SU-DHL-6 (cell line): ENCODE data around the gene ADARB2.

Experiments used
- H2AFZ ChIP-seq: fragments of 200-600 bp; sonication (generic); 2 replicates; pipeline ENCODE4 v1.6.1; 2014; ENCODE audit warnings: low read depth, mild to moderate bottlenecking, moderate library complexity, mixed read lengths, antibody characterized with exemption, low read length; ENCODE audit not compliant: severe bottlenecking
- H3F3A ChIP-seq: fragments of 200-600 bp; shearing (Covaris generic); 2 replicates; pipeline ENCODE4 v1.6.0; 2016; ENCODE audit warnings: antibody characterized with exemption, mild to moderate bottlenecking; ENCODE audit not compliant: insufficient read depth
- H3K27ac ChIP-seq: fragments of 200-600 bp; sonication (generic); 2 replicates; pipeline ENCODE4 v1.5.1; 2016; ENCODE audit warnings: low read depth, mild to moderate bottlenecking, low read length, moderate library complexity, mixed read lengths
- H3K27me3 ChIP-seq: fragments of 200-600 bp; sonication (generic), shearing (Covaris generic); 2 replicates; pipeline ENCODE4 v1.6.0; 2014; ENCODE audit warnings: mild to moderate bottlenecking, low read length
- H3K36me3 ChIP-seq: fragments of 200-600 bp; sonication (generic); 2 replicates; pipeline ENCODE4 v1.6.1; 2014; ENCODE audit warnings: mild to moderate bottlenecking, low read length, mixed read lengths
- H3K4me2 ChIP-seq: fragments of 300-600, 200-600 bp; shearing (Covaris generic), sonication (generic); 2 replicates; pipeline ENCODE4 v1.6.0; 2014; ENCODE audit warnings: low read length, low read depth, mild to moderate bottlenecking; ENCODE audit not compliant: poor library complexity, severe bottlenecking
- H3K4me3 ChIP-seq: fragments of 200-600 bp; sonication (generic); 2 replicates; pipeline ENCODE4 v1.5.1; 2014; ENCODE audit warnings: antibody characterized with exemption, low read length, mild to moderate bottlenecking, mixed read lengths; ENCODE audit not compliant: insufficient read depth, poor library complexity, severe bottlenecking
- H3K79me2 ChIP-seq: fragments of 200-600 bp; sonication (generic); 2 replicates; pipeline ENCODE4 v1.6.1; 2014; ENCODE audit warnings: mild to moderate bottlenecking, low read length, moderate library complexity; ENCODE audit not compliant: insufficient read depth
- H3K9ac ChIP-seq: fragments of 200-600 bp; sonication (generic); 2 replicates; pipeline ENCODE4 v1.7.0; 2014; ENCODE audit warnings: mild to moderate bottlenecking, low read length
- H3K9me2 ChIP-seq: fragments of 200-600 bp; sonication (generic); replicated peaks from 2 replicates; pipeline ENCODE4 v1.6.1; 2014; ENCODE audit warnings: low read length; ENCODE audit not compliant: insufficient read depth
- H3K9me3 ChIP-seq: fragments of 200-600 bp; sonication (generic); 2 replicates; pipeline ENCODE4 v1.6.1; 2014; ENCODE audit warnings: low read length, mixed read lengths; ENCODE audit not compliant: insufficient read depth
- H4K20me1 ChIP-seq: fragments of 200-600 bp; sonication (generic); 2 replicates; pipeline ENCODE4 v1.6.1; 2014; ENCODE audit warnings: low read depth, mild to moderate bottlenecking, antibody characterized with exemption, low read length, moderate library complexity, mixed read lengths
- EZH2phosphoT487 ChIP-seq: fragments of 200-600 bp; sonication (generic), shearing (Covaris generic); conservative IDR thresholded peaks from 2 replicates; pipeline ENCODE4 v1.6.1; 2018; ENCODE audit warnings: mild to moderate bottlenecking, antibody characterized with exemption, low read length, moderate library complexity, mixed read lengths
- TF ChIP-seq, protein P1 (sequence below): fragments of 200-600 bp; sonication (generic); IDR thresholded peaks from one replicate; pipeline ENCODE4 v1.5.1; 2017; ENCODE audit warnings: antibody characterized with exemption, mild to moderate bottlenecking, low read length, moderate library complexity; ENCODE audit not compliant: insufficient read depth, poor library complexity, severe bottlenecking

Gene ADARB2

DNA sequence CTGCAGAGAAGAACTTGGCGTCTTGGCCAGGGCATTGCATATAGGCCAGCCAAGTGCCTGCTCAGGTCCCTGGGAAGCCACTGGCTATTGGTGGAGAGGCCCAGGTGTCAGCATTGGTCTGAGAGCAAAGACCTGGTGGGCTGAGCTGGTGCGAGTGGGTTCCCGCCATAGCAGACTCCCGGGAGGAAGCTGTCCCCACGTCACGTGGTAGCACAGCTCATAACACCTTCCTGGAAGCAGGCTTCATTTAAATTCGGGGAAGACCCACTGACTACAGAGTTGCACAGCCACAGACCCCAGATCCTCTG, 550.7 kb downstream of the ADARB2 start:
- Histone ChIP-seq H3K4me3 (no peak overlapping the region), H3K27me3 (no peaks in the 10 kb centered on the region), H3K9ac (no peak overlapping the region), H3K27ac (no peak overlapping the region), H3K79me2 (no peaks in the 10 kb centered on the region), H2AFZ (no peak overlapping the region), H3K9me2 (no peaks in the 10 kb centered on the region), H3K9me3 (no peaks in the 10 kb centered on the region), H3F3A (no peaks in the 10 kb centered on the region), H4K20me1 (no peaks in the 10 kb centered on the region), H3K36me3 (no peaks in the 10 kb centered on the region), H3K4me2 (no peak overlapping the region)
- TF ChIP-seq, protein P1, sequence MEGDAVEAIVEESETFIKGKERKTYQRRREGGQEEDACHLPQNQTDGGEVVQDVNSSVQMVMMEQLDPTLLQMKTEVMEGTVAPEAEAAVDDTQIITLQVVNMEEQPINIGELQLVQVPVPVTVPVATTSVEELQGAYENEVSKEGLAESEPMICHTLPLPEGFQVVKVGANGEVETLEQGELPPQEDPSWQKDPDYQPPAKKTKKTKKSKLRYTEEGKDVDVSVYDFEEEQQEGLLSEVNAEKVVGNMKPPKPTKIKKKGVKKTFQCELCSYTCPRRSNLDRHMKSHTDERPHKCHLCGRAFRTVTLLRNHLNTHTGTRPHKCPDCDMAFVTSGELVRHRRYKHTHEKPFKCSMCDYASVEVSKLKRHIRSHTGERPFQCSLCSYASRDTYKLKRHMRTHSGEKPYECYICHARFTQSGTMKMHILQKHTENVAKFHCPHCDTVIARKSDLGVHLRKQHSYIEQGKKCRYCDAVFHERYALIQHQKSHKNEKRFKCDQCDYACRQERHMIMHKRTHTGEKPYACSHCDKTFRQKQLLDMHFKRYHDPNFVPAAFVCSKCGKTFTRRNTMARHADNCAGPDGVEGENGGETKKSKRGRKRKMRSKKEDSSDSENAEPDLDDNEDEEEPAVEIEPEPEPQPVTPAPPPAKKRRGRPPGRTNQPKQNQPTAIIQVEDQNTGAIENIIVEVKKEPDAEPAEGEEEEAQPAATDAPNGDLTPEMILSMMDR = no peak

DNA sequence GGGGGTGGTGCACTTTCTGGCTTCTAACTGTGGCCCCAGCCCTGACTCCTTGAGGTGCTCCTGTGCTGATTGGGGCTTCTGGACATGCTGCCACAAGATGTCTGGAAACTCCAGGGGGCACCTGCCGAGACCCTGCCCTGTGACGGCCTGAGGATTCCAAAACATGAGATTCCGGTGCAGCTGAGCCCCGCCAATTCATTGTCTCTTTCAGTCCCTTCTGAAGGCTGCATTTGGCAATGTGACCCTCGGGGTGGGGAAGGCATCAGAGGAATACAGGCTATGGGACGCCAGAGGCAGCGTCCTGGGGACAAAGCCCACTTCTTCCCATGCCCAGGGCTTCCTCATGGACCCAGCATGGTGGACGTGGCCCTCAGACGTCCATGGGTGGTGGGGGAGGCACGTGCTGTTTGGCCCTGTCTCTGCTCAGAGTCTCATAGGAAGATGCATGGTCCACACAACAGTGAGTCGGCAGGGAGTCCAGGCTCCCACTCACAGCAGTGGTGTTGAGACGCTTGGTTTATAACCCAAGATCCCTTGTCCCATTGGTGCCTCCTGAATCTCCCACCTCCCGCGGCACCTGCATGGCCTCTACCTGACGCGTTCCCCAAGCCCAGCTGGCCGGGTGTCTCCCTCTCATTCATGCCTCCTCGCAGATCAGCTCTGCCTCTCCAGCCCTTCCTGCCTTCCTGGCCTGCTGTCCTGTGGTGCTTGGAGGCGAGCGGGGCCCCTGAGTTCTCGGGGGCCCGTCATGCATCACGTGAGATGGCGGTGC, 551.2 kb downstream of the ADARB2 start:
- Histone ChIP-seq H2AFZ (no peak overlapping the region), H3F3A (no peaks in the 10 kb centered on the region), H3K4me3 (no peak overlapping the region), H3K9ac (no peak overlapping the region), H3K27ac (no peak overlapping the region), H3K36me3 (no peaks in the 10 kb centered on the region), H3K9me3 (no peaks in the 10 kb centered on the region), H3K79me2 (no peaks in the 10 kb centered on the region), H3K9me2 (no peaks in the 10 kb centered on the region), H3K4me2 (no peak overlapping the region), H3K27me3 (no peaks in the 10 kb centered on the region), H4K20me1 (no peaks in the 10 kb centered on the region)
- TF ChIP-seq EZH2phosphoT487 = no peak

DNA sequence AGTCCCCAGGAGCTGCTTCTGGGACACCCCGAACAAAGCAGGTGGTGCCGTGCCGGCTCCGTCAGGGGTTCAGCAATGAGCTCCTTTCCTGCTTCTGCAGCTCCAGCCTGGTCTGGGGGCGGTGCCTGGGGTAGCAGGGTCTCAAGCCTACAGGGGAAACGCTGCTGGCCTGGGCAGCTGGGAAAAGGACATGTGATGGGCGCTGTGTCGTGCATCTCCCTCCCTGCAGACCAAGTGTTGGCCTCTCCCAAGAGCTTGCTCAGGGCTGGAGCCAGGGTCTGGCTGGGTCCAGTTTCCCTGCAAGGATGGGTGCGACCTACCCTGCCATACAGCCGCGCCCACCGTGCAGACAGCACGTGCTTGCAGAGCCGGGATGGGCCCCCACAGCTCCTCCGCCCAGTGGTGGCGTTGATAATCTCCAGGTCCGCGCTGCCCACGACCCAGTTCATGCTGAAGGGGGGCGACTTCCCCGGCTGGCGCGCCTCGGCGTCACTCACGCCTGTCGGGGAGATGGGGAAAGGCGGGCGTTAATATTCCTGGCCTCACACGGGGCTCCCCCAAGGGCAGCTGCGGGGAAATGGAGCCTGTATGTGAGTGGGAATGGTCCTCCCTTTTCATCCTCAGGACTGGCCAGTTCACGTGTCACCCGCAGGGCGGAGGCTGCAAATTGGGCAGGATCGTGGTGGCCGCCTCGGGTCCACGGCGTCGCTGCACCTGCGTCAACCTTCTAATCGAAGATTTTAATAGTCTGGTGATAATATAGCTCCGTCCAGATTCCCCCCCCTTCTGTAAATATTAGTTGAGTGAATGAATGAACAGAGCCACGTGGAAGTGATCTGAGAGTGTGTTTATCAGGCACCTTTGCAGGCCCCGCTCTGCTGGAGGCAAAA, 552.5 kb downstream of the ADARB2 start:
- no peaks in the 10 kb centered on the region for H3K9me3 ChIP-seq
- no peaks in the 10 kb centered on the region for H3K36me3 ChIP-seq
- no peak overlapping the region for H3K4me2 ChIP-seq
- H3K79me2 ChIP-seq = no peaks in the 10 kb centered on the region
- H3F3A ChIP-seq = no peaks in the 10 kb centered on the region
- no peak overlapping the region for H3K27ac ChIP-seq
- no peaks in the 10 kb centered on the region for H3K9me2 ChIP-seq
- no peak overlapping the region for H2AFZ ChIP-seq
- no peak for TF ChIP-seq EZH2phosphoT487
- TF ChIP-seq, protein P1 = no peak
- no peak overlapping the region for H3K9ac ChIP-seq
- no peak overlapping the region for H3K4me3 ChIP-seq
- no peaks in the 10 kb centered on the region for H4K20me1 ChIP-seq
- no peaks in the 10 kb centered on the region for H3K27me3 ChIP-seq

DNA sequence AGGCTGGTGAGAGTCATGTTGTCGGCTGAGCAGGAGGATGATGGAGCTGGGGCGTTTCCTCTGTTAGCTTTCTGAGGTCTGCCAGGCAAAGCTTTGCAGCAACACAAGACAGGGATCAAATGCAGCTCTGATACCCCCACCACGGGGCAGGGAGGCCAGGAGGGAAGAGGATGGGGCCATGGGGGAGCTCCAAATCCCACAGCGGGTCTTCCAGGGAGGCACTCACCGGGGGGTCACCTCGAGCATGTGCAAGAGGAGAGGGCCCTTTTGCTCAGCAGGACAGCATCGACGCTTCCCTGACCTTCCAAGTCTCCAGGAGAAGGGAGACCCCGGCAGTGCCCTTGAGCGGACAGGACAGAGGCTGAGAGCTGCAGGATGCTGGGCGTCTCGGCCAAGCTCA, 553.6 kb downstream of the ADARB2 start:
- Histone ChIP-seq H2AFZ (no peak overlapping the region), H3F3A (no peaks in the 10 kb centered on the region), H3K79me2 (no peaks in the 10 kb centered on the region), H3K36me3 (no peaks in the 10 kb centered on the region), H3K9ac (no peak overlapping the region), H4K20me1 (no peaks in the 10 kb centered on the region), H3K4me2 (no peak overlapping the region), H3K27me3 (no peaks in the 10 kb centered on the region), H3K9me3 (no peaks in the 10 kb centered on the region), H3K27ac (no peak overlapping the region), H3K4me3 (no peak overlapping the region), H3K9me2 (no peaks in the 10 kb centered on the region)
- TF ChIP-seq, protein P1 = no peak
- no peak for TF ChIP-seq EZH2phosphoT487
